SK-N-SH treated with all-trans-retinoic acid at 6 μM for 48 hours (cell line): ENCODE data around the gene MED7.
"Not testable (repeated sequence)": the region's sequence is repeated elsewhere in the genome, so short reads cannot be mapped to it uniquely, and the experiment has no call there.

ENCODE experiments used
- ATAC-seq: fragments of 200-7000 bp; cut with Tn5 transposase; 3 replicates; pipeline ENCODE4 v1.9.1; 2020; ENCODE audit warnings: mild to moderate bottlenecking, moderate library complexity
- ARNTL ChIP-seq: fragments of 450-650 bp; formaldehyde crosslinking; IDR thresholded peaks from 2 replicates; pipeline ENCODE4 v1.5.0; 2020; ENCODE audit warnings: low read depth, mild to moderate bottlenecking, moderate library complexity, borderline replicate concordance
- BACH2 ChIP-seq: fragments of 250-450 bp; sonication (Bioruptor Pico); IDR thresholded peaks from 2 replicates; pipeline ENCODE4 v1.9.0; 2021; ENCODE audit warnings: mild to moderate bottlenecking, borderline replicate concordance
- CREB5 ChIP-seq: fragments of 250-450 bp; sonication (Bioruptor Pico); IDR thresholded peaks from 2 replicates; pipeline ENCODE4 v1.5.1; 2020; ENCODE audit warnings: low read depth, mild to moderate bottlenecking, moderate library complexity
- CSDC2 ChIP-seq: fragments of 250-450 bp; sonication (Bioruptor Pico); IDR thresholded peaks from 2 replicates; pipeline ENCODE4 v1.5.0; 2020; ENCODE audit warnings: mild to moderate bottlenecking, moderate library complexity
- ESRRG ChIP-seq: fragments of 250-450 bp; sonication (Bioruptor Pico); IDR thresholded peaks from 2 replicates; pipeline ENCODE4 v1.6.1; 2021; ENCODE audit warnings: mild to moderate bottlenecking
- ISL1 ChIP-seq: fragments of 250-450 bp; sonication (Bioruptor Pico); IDR thresholded peaks from 2 replicates; pipeline ENCODE4 v2.1.2; 2022; ENCODE audit warnings: mild to moderate bottlenecking, moderate library complexity
- OSR1 ChIP-seq: fragments of 250-450 bp; sonication (Bioruptor Pico); IDR thresholded peaks from 2 replicates; pipeline ENCODE4 v1.8.0; 2022; ENCODE audit warnings: moderate library complexity, mild to moderate bottlenecking, inconsistent platforms
- PPARA ChIP-seq: fragments of 250-450 bp; sonication (Bioruptor Pico); IDR thresholded peaks from 2 replicates; pipeline ENCODE4 v1.5.0; 2020; ENCODE audit warnings: mild to moderate bottlenecking, borderline replicate concordance
- RARB ChIP-seq: fragments of 250-450 bp; sonication (Bioruptor Pico); IDR thresholded peaks from 2 replicates; pipeline ENCODE4 v1.8.0; 2021; ENCODE audit warnings: mild to moderate bottlenecking, moderate library complexity
- SNAI2 ChIP-seq: fragments of 250-450 bp; sonication (Bioruptor Pico); IDR thresholded peaks from 2 replicates; pipeline ENCODE4 v1.5.0; 2020; ENCODE audit warnings: mild to moderate bottlenecking, moderate library complexity
- TCF4 ChIP-seq: fragments of 250-450 bp; sonication (Bioruptor Pico); IDR thresholded peaks from 2 replicates; pipeline ENCODE4 v1.8.0; 2021; ENCODE audit warnings: mild to moderate bottlenecking, moderate library complexity, borderline replicate concordance
- TOX ChIP-seq: fragments of 250-450 bp; sonication (Bioruptor Pico); IDR thresholded peaks from 2 replicates; pipeline ENCODE4 v1.8.0; 2021; ENCODE audit warnings: mild to moderate bottlenecking, moderate library complexity, borderline replicate concordance
- ZC3H10 ChIP-seq: fragments of 250-450 bp; sonication (Bioruptor Pico); IDR thresholded peaks from 2 replicates; pipeline ENCODE4 v1.5.1; 2021; ENCODE audit warnings: mild to moderate bottlenecking, moderate library complexity
- ZFP3 ChIP-seq: fragments of 250-450 bp; sonication (Bioruptor Pico); IDR thresholded peaks from 2 replicates; pipeline ENCODE4 v1.5.0; 2020; ENCODE audit warnings: mild to moderate bottlenecking, moderate library complexity
- ZFP30 ChIP-seq: fragments of 450-650 bp; formaldehyde crosslinking; IDR thresholded peaks from 2 replicates; pipeline ENCODE4 v1.5.0; 2022; ENCODE audit warnings: mild to moderate bottlenecking, moderate library complexity
- ZNF565 ChIP-seq: fragments of 450-650 bp; formaldehyde crosslinking; conservative IDR thresholded peaks from 2 replicates; pipeline ENCODE4 v1.5.0; 2020; ENCODE audit warnings: low read depth, mild to moderate bottlenecking, moderate library complexity
- ZNF8 ChIP-seq: fragments of 450-650 bp; formaldehyde crosslinking; IDR thresholded peaks from 2 replicates; pipeline ENCODE4 v1.5.0; 2020; ENCODE audit warnings: mild to moderate bottlenecking, moderate library complexity
- TF ChIP-seq, protein P1 (sequence below): fragments of 250-450 bp; sonication (Bioruptor Pico); IDR thresholded peaks from 2 replicates; pipeline ENCODE4 v1.8.0; 2021; ENCODE audit warnings: low read depth, mild to moderate bottlenecking, moderate library complexity, borderline replicate concordance
- TF ChIP-seq, protein P2 (sequence below): fragments of 250-450 bp; sonication (Bioruptor Pico); IDR thresholded peaks from 2 replicates; pipeline ENCODE4 v1.8.0; 2020; ENCODE audit warnings: mild to moderate bottlenecking, moderate library complexity, borderline replicate concordance
- TF ChIP-seq, protein P3 (sequence below): fragments of 250-450 bp; sonication (Bioruptor Pico); IDR thresholded peaks from 2 replicates; pipeline ENCODE4 v1.5.0; 2020; ENCODE audit warnings: mild to moderate bottlenecking, moderate library complexity
- TF ChIP-seq, protein P4 (sequence below): fragments of 250-450 bp; sonication (Bioruptor Pico); IDR thresholded peaks from 2 replicates; pipeline ENCODE4 v1.5.1; 2021; ENCODE audit warnings: mild to moderate bottlenecking, moderate library complexity

MED7 gene

DNA sequence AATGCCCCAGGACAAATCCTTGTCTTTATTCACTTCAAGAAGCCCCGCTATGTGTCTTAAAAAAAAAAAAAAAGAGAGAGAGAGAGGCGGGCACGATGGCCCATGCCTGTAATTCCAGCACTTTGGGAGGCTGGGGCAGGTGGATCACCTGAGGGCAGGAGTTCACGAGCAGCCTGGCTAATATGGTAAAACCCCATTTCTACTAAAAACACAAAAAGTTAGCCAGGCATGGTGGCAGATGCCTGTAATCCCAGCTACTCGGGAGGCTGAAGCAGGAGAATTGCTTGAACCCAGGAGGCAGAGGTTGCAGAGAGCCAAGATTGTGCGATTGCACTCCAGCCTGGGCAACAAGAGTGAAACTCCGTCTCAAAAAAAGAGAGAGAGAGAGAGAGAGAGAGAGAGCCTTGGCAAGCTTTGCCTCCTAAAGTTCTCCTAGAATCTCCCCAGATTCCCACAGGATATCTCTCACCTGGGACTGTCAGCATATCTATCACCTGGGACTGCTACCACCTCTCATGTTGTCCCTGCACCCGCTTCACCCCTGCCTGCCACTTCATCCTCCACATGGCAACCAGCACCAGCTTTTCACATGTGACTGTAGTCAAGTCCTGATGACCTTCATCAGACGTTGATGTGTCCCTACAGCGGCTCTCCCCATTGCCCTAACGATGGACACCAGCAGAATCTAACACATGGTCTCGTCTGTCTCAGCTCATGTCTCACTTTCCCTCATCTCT, 43.8 kb upstream of the MED7 start:
- ATAC-seq: no peak

DNA sequence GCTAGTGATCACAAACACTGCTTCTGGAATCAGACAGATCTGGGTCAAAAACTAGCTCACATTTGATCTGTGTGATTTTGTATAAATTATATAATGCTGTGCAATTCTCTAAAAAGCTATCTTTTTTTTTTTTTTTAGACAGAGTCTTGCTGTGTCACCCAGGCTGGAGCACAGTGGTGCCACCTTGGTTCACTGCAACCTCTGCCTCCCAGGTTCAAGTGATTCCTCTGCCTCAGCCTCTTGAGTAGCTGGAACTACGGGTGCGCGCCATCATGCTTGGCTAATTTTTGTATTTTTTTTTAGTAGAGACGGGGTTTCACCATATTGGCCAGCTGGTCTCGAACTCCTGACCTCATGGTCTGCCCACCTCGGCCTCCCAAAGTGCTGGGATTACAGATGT, 42.5 kb upstream of the MED7 start:
- ATAC-seq: not testable (repeated sequence)

More for the DNA sequence above, 43.8 kb upstream of the MED7 start:
- TF ChIP-seq ZC3H10 (CRISPR knock-in tag) (no peak), OSR1 (no peak), TCF4 (no peak), ZFP3 (no peak)

DNA sequence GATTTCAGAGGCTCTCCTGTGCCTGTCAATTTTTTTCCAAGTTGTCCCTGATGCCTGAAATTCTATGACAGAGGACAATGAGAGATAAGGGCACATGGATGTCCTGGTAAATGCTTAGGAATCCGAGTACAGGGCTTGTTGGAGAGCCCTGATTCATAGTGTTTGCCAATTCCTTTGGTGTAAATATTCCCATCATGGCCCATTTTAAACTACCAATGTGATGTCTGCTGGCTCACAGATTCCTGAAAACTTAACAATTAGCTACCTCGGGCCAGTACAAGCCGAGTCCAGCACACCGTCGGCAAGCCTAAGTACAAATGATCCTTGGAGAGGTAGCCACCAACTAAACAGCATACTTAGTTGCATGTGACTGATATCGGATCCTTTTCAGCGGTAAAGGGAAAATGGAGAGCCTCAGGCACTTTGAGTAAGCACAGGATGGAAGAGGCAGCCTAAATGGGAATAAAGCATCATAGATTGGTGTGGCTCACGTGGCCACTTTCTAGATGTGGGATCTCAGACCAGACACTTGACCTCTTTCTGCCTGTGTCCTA, 41.5 kb upstream of the MED7 start:
- no peak for TF ChIP-seq ISL1
- TF ChIP-seq CREB5: no peak
- no peak for TF ChIP-seq BACH2
- TF ChIP-seq, protein P1, sequence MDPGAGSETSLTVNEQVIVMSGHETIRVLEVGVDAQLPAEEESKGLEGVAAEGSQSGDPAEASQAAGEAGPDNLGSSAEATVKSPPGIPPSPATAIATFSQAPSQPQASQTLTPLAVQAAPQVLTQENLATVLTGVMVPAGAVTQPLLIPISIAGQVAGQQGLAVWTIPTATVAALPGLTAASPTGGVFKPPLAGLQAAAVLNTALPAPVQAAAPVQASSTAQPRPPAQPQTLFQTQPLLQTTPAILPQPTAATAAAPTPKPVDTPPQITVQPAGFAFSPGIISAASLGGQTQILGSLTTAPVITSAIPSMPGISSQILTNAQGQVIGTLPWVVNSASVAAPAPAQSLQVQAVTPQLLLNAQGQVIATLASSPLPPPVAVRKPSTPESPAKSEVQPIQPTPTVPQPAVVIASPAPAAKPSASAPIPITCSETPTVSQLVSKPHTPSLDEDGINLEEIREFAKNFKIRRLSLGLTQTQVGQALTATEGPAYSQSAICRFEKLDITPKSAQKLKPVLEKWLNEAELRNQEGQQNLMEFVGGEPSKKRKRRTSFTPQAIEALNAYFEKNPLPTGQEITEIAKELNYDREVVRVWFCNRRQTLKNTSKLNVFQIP (CRISPR knock-in tag): no peak
- TF ChIP-seq, protein P2, sequence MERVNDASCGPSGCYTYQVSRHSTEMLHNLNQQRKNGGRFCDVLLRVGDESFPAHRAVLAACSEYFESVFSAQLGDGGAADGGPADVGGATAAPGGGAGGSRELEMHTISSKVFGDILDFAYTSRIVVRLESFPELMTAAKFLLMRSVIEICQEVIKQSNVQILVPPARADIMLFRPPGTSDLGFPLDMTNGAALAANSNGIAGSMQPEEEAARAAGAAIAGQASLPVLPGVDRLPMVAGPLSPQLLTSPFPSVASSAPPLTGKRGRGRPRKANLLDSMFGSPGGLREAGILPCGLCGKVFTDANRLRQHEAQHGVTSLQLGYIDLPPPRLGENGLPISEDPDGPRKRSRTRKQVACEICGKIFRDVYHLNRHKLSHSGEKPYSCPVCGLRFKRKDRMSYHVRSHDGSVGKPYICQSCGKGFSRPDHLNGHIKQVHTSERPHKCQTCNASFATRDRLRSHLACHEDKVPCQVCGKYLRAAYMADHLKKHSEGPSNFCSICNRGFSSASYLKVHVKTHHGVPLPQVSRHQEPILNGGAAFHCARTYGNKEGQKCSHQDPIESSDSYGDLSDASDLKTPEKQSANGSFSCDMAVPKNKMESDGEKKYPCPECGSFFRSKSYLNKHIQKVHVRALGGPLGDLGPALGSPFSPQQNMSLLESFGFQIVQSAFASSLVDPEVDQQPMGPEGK: no peak
- TF ChIP-seq ZFP30: no peak
- no peak for TF ChIP-seq ARNTL (CRISPR knock-in tag)
- TF ChIP-seq RARB: no peak
- TF ChIP-seq, protein P3, sequence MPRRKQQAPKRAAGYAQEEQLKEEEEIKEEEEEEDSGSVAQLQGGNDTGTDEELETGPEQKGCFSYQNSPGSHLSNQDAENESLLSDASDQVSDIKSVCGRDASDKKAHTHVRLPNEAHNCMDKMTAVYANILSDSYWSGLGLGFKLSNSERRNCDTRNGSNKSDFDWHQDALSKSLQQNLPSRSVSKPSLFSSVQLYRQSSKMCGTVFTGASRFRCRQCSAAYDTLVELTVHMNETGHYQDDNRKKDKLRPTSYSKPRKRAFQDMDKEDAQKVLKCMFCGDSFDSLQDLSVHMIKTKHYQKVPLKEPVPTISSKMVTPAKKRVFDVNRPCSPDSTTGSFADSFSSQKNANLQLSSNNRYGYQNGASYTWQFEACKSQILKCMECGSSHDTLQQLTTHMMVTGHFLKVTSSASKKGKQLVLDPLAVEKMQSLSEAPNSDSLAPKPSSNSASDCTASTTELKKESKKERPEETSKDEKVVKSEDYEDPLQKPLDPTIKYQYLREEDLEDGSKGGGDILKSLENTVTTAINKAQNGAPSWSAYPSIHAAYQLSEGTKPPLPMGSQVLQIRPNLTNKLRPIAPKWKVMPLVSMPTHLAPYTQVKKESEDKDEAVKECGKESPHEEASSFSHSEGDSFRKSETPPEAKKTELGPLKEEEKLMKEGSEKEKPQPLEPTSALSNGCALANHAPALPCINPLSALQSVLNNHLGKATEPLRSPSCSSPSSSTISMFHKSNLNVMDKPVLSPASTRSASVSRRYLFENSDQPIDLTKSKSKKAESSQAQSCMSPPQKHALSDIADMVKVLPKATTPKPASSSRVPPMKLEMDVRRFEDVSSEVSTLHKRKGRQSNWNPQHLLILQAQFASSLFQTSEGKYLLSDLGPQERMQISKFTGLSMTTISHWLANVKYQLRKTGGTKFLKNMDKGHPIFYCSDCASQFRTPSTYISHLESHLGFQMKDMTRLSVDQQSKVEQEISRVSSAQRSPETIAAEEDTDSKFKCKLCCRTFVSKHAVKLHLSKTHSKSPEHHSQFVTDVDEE (CRISPR knock-in tag): no peak
- no peak for TF ChIP-seq OSR1
- TF ChIP-seq ZNF565: no peak
- no peak for TF ChIP-seq ESRRG
- TF ChIP-seq TOX (CRISPR knock-in tag): no peak
- no peak for TF ChIP-seq ZNF8 (CRISPR knock-in tag)
- TF ChIP-seq CSDC2: no peak
- TF ChIP-seq SNAI2: no peak
- TF ChIP-seq TCF4: no peak
- no peak for TF ChIP-seq PPARA
- no peak for ATAC-seq

DNA sequence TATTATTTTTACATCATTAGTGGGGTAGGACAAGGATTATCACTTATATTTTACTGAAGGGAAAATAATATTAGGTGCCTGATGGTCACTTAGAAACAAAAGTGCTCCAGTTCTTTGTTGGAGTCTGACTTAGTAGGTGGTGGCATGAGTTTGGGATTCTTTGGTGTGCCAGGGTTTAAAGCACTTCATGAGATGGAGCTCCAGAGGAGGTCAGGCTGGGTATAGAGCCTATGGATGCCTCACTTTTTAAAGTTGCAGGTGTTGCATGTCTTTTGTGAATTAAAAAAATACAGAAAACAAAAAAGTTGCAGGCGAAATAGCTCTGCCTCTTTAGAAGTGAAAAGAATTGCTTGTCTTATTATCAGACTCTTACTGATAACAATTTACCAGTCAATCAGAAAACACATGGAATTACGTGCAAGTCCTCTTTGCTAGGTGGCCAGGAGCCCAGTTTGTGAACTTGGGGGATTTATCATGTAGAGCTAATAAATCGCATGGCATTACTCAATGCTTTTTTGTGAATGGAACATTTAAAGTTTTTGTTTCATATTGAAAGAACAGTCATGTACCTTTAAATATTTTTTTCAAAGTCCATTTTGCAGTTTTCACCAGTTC, 39.6 kb upstream of the MED7 start:
- ATAC-seq: no peak
- TF ChIP-seq TCF4: no peak
- TF ChIP-seq TOX (CRISPR knock-in tag): no peak
- TF ChIP-seq ZFP3: no peak
- no peak for TF ChIP-seq ZC3H10 (CRISPR knock-in tag)
- TF ChIP-seq, protein P3 (CRISPR knock-in tag): no peak
- no peak for TF ChIP-seq CSDC2
- no peak for TF ChIP-seq PPARA
- TF ChIP-seq, protein P4, sequence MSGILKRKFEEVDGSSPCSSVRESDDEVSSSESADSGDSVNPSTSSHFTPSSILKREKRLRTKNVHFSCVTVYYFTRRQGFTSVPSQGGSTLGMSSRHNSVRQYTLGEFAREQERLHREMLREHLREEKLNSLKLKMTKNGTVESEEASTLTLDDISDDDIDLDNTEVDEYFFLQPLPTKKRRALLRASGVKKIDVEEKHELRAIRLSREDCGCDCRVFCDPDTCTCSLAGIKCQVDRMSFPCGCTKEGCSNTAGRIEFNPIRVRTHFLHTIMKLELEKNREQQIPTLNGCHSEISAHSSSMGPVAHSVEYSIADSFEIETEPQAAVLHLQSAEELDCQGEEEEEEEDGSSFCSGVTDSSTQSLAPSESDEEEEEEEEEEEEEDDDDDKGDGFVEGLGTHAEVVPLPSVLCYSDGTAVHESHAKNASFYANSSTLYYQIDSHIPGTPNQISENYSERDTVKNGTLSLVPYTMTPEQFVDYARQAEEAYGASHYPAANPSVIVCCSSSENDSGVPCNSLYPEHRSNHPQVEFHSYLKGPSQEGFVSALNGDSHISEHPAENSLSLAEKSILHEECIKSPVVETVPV (CRISPR knock-in tag): no peak
- TF ChIP-seq SNAI2: no peak
- TF ChIP-seq, protein P2: no peak
- TF ChIP-seq ARNTL (CRISPR knock-in tag): no peak
- no peak for TF ChIP-seq ZFP30
